OCI-LY1 (cell line): ENCODE results near the gene RMC1.

Experiments
- EZH2 ChIP-seq: fragments of 200-600 bp; sonication (generic), shearing (Covaris generic); IDR thresholded peaks from 2 replicates; pipeline ENCODE4 v1.8.0; 2017; ENCODE audit warnings: borderline replicate concordance, mixed run types, mild to moderate bottlenecking, antibody characterized with exemption, low read length, moderate library complexity, mixed read lengths
- TF ChIP-seq, protein P1 (sequence below): fragments of 200-600 bp; sonication (generic), shearing (Covaris generic); IDR thresholded peaks from 2 replicates; pipeline ENCODE4 v1.5.1; 2017; ENCODE audit warnings: mild to moderate bottlenecking, antibody characterized with exemption, low read length, moderate library complexity, mixed read lengths

- TF ChIP-seq, protein P1, sequence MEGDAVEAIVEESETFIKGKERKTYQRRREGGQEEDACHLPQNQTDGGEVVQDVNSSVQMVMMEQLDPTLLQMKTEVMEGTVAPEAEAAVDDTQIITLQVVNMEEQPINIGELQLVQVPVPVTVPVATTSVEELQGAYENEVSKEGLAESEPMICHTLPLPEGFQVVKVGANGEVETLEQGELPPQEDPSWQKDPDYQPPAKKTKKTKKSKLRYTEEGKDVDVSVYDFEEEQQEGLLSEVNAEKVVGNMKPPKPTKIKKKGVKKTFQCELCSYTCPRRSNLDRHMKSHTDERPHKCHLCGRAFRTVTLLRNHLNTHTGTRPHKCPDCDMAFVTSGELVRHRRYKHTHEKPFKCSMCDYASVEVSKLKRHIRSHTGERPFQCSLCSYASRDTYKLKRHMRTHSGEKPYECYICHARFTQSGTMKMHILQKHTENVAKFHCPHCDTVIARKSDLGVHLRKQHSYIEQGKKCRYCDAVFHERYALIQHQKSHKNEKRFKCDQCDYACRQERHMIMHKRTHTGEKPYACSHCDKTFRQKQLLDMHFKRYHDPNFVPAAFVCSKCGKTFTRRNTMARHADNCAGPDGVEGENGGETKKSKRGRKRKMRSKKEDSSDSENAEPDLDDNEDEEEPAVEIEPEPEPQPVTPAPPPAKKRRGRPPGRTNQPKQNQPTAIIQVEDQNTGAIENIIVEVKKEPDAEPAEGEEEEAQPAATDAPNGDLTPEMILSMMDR, result no peak
- TF ChIP-seq EZH2, result no peak
Observed at GRCh38 chr18:23567671-23568070, 64.4 kb downstream of the RMC1 start.
